HG02870 (cell line): ENCODE data around the gene RNF166.
"Not testable (repeated sequence)": the region's sequence is repeated elsewhere in the genome, so short reads cannot be mapped to it uniquely, and the experiment has no call there.

Experiments used
- ATAC-seq: cut with Tn5 transposase; IDR thresholded peaks from one replicate; pipeline ENCODE4 v1.9.1; 2021; ENCODE audit warnings: mild to moderate bottlenecking, moderate library complexity; ENCODE audit not compliant: unreplicated experiment

Gene RNF166

DNA sequence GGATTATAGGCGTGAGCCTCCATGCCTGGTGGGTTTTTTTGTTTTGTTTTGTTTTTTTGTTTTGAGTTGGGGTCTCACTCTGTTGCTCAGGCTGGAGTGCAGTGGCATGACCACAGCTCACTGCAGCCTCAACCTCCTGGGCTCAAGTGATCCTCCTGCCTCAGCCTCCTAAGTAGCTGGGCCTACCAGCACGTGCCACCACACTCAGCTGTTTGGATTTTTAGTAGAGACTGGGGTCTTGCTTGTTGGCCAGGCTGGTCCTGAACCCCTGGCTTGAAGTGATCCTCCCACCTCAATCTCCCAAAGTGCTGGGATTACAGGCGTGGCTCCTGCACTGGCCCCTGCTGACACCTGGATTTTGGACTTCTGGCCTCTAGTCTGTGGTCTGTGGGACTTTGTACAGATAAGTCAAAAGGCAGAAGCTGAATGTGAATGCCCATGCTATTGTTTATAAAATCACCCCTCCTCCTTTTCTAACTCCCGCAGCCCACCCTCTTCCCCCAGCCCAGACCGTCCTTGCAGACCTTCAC is 25.6 kb downstream of the RNF166 start:
- no peak for ATAC-seq

DNA sequence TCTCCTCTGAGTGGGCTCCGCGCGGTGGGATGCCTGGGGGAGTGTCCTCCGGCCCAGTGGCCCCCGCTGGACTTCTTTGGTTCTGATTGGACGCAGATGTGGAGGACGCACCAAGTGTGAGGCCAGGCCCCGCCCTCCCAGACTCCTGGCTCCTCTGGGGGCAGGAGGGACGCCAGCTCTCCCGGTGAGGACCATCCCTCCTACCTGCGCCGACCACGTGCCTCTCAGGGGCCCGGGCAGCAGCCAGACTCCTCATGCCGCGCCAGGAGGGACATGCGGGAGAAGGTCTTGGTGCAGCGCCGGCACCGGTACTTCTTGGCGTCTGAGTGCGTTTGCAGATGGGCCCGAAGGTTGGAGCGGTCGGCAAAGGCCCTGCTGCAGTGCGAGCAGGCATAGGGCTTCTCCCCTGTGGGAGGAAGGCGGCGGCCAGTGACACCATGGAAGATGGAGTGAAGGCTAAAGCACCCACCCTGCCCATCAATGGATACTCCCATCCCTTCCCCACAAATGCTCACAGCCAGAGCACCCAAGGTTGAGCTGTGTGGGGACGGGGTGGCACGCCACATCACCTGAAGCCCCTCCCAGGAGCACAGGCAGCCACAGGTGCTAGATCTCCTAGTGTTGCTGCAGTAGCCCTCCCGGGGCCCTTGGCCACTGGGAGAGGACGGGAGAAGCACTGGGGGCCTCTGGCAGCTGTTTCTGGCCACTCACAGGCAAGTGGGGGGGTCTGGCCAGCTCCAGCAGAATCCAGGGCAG is 27.8 kb downstream of the RNF166 start:
- ATAC-seq: no peak

DNA sequence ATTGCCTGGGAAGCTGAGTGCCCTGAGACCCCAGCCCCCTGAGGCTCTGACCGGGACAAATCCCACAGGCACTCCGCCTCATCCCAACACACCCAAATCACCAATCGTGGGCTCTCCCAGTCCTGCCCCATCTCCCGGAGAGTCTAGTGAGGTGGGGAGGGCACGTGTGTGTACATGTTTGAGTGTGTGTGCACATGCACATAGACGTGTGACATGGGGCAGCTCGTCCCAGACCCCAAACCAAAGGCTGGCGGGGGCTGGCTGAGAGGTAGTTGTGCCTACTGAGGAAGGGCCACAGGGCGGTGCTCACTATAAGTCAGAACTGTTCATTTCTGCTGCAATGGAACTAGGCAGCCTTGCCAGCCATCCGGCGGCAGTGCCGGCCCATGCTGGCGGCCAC is 28.5 kb downstream of the RNF166 start:
- no peak for ATAC-seq

GRCh38 chr16:88676502-88677242 is 29.5 kb downstream of the RNF166 start:
- ATAC-seq: no peak

GRCh38 chr16:88673716-88674379 is 32.4 kb downstream of the RNF166 start:
- ATAC-seq: peak; percentile 83

DNA sequence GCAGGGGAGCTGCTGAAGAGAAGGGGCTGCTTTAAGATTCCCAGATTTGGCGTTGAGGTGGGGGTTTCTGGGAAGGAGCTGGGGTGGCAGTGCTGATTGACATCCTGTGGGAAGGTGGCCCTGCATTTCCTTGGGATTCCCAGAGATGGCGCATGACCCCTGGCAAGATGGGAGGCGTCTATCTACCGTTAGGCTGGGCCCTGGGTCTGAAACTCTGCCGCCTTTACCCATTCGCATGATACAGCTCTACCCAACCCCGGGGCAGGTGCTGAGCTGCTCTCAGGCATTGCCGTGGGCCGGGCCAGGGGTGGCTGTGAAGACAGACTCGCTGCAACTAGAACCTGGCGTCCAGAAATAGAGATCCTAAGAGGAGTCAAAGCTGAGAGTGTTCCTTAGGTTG is 33.4 kb downstream of the RNF166 start:
- ATAC-seq: no peak

GRCh38 chr16:88671806-88672205 is 34.4 kb downstream of the RNF166 start:
- no peak for ATAC-seq

GRCh38 chr16:88669980-88670379 is 36.2 kb downstream of the RNF166 start:
- no peak for ATAC-seq

GRCh38 chr16:88669493-88669892 is 36.7 kb downstream of the RNF166 start:
- ATAC-seq: not testable (repeated sequence)

DNA sequence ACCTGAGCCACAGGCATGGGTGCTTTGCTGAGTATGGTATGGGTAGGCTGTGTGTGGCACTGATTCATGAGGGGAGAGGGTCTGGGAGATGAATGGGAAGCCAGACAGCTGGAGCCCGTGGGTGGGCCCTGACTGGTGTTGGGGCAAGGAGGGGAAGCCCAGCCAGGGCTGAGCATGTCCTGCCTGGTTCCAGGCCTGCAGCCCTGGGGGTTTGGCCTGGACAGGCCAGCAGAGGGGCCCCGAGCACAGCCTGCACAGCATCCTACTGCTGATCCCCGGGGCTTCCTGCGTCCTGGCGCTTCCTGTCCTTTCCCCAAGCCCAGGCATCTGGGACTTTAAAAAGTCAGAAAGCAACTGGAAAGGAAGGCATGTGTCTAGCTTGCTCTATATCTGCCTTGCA is 38.7 kb downstream of the RNF166 start:
- ATAC-seq: no peak

GRCh38 chr16:88665570-88665969 is 40.6 kb downstream of the RNF166 start:
- ATAC-seq: no peak

DNA sequence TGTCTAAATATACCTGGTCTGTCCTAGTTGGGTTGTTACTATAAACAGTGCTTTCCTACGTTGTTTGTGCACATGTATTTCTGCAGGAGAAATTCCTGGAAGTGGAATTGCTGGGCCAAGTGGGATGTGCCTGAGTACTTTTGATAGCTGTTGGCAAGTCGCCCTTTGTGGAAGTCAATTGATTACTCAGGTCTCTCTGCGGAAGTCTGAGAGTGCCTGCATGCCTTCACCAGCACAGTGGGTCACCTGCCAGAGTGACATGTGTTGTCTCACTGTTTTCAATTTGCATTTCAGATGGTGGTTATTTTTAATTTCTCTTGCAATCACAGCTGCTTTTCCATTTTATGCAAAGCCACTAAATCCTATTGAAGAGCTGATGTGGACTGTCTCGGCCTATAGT is 41.1 kb downstream of the RNF166 start:
- no peak for ATAC-seq

GRCh38 chr16:88662843-88663606 is 43.2 kb downstream of the RNF166 start, which contains the start of gene MVD:
Gene MVD, minus strand, starts transcription at chr16:88663091. Its CDS starts 11 bp downstream, at chr16:88663080.
- ATAC-seq: peak; percentile 91

GRCh38 chr16:88662222-88662842 is 43.9 kb downstream of the RNF166 start:
- no peak for ATAC-seq

DNA sequence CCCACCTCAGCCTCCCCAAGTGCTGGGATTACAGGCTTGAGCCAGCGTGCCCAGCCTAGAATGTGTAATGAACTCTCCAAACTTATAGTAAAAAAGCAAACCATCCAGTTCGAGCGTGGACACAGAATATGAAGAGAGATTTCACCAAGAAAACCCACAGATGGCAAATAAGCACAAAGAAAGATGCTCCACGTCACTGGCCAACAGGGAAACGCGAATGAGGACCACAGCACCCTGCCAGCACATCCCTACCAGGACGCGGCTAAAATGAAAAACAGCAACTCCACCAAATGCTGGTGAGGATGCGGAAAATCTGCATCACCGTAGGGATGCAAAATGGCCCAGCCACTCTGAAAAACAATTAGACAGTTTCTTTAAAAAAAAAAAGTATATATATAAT is 44.7 kb downstream of the RNF166 start:
- ATAC-seq: no peak

DNA sequence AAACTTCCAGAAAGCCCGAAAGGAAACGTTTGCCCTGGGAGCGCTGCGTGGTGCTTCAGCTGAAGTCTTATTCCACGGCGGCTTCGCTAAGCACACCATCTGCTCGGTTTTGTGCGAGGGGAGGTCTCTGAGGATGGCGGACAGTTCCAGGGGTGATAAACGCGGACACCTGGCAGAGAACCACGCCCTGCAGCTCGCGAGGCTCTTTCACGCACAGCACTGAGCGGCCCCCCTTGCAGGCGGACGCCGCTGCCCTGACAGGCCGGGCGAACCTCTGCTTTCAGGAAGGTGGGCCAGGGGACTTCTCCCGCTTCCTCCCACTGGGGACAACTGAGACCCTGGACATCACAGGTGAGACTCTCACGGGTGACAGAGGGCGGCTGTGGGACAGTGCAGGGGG is 47.0 kb downstream of the RNF166 start:
- no peak for ATAC-seq

DNA sequence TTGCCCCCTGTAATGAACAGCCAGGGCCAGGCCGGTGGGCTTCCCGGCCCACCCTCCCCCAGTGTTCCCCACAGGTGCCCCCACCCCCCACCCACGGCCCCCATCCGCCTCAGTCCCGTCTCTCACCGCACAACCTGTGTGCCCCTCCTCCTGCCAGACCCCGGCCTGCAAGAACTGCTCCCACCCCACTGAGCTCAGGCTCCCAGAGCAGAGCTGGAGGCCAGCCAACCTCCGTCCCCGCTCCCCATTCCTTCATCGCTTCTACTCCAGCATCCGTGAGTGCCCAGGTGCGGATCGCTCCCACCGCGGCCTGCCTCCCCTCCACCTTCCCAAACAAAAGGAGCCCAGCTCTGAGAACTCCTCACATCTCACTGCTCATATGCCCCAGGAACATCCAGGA is 47.5 kb downstream of the RNF166 start:
- no peak for ATAC-seq

DNA sequence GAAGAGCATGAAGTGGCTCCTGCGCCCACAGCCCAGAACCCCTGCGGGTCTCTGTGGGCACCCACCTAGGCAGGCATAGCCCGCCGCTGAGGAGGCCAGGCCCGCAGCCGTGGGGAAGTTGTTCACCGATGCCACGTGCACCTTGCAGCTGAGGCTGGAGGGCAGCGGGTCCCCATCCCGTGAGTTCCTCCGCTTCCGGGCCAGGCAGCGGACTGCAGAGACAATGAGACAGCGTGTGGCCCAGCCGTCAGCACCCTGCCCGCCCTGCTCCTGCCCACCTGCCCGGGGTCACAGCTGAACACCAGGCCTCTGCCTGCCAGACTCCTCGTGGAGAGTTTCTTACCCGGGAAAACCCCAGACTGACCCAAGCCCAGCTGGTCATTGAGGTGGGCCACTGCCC is 48.8 kb downstream of the RNF166 start:
- no peak for ATAC-seq

- no peak for ATAC-seq
These were observed 49.8 kb downstream of the RNF166 start for GRCh38 chr16:88656291-88656980.
